OCI-M2 (cell line): Measurements from ENCODE around the gene PLCG2.

Source experiments
- DNase-seq: peaks from one replicate; lab custom pipeline; 2025; ENCODE audit not compliant: unreplicated experiment; lab: John Stamatoyannopoulos, UW

The PLCG2 gene

DNA sequence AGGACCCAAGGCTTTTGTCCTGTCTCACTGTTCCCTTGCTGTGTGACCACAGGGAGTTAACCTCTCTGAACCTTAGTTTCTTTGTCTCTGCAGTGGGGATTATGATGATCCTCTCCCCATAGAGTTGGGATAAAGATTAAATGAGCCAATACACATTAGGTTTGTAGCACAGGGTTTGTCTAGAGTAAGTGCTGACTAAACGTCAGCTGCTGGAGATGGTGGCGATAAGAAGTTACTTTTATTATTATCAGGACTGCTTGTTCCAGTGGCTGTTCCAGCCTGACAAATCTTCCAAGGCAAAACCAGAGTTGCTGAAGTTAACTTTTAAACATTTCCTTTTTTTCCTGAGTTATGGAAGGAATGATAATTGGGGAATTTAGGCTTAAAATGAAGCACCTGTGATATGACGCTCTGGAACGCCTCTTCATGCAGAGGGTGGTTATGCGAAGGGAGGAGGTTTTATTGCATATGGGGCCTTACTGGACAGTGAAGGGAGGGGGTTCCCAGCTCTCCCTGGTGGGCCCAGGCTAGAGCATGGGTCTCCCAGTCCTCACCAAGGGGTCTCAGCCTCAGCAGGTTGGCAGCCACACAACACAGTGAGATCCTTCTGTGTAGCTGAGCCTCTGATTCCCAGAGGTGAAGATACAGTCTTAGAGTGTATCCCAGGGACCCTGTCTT lies 35.8 kb downstream of the PLCG2 start:
- no peak for DNase-seq

DNA sequence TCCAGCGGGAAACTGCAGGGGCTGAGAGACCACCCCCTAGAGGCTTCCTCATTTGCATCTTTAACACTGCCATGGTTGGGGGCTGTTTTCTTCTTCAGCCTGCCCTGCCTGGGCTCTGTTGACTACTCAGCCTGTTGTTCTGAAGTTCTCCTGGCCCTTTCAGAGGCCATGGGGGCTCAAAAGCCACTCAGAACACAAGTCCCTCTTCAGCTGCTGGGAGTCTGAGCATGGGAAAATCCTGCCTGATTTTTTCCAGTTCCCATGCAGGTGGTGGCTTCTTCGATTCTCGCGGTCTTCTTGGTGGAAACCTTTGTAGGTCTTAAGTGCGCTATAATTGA lies 36.3 kb downstream of the PLCG2 start:
- DNase-seq = no peak

DNA sequence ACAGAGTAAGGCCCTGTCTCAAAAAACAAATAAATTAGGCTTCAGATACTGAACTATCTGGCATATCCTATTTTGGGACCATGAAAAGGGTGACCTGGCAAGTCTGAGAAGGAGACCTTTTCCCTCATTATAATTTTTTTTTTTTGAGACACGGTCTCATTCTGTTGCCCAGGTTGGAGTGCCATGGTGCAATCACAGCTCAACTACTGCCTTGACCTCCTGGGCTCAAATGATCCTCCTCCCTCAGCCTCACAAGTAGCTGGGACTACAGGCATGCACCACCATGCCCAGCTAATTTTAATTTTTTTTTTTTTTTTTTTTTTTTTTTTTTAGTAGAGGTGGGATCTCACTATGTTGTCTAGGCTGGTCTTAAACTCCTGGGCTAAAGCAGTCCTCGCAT lies 37.3 kb downstream of the PLCG2 start:
- DNase-seq = no peak

DNA sequence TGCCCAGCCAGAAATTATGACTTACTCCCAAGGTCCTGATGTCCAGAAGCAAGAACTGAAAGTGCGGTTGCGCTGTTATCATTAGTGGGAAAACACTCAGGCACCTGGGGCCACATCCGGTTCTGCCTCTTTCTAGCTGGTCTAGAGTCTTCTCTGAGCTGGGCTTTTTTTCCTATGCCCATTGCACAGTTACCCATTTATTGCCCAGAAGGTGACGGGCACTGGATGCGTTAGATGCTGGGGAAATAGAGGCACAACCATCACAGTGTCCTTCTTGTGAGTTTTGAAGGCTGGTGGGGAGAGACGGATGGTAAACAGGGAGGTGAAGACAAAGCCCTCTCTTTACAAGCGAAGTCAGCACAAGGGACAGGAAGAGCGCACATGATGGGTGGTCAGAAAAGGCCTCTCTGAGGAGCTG lies 37.7 kb downstream of the PLCG2 start:
- no peak for DNase-seq

DNA sequence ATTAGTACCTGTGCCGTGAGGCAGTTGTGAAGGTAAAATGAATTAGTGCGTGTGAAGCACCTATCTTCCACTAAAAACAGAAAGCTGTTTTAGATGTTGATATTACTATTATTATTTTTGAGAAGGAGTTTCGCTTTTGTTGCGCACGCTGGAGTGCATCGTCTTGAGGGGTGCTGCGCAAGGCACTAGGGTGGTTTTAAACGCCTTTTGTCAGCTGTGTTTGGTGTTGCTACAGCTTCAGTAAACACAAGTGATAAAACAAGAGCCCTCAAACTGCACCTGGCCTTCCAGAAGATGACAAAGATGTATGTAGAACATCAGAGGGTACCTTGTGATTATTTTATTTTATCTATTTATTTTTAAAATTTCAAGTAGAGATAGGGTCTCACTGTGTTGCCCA lies 38.2 kb downstream of the PLCG2 start:
- no peak for DNase-seq

DNA sequence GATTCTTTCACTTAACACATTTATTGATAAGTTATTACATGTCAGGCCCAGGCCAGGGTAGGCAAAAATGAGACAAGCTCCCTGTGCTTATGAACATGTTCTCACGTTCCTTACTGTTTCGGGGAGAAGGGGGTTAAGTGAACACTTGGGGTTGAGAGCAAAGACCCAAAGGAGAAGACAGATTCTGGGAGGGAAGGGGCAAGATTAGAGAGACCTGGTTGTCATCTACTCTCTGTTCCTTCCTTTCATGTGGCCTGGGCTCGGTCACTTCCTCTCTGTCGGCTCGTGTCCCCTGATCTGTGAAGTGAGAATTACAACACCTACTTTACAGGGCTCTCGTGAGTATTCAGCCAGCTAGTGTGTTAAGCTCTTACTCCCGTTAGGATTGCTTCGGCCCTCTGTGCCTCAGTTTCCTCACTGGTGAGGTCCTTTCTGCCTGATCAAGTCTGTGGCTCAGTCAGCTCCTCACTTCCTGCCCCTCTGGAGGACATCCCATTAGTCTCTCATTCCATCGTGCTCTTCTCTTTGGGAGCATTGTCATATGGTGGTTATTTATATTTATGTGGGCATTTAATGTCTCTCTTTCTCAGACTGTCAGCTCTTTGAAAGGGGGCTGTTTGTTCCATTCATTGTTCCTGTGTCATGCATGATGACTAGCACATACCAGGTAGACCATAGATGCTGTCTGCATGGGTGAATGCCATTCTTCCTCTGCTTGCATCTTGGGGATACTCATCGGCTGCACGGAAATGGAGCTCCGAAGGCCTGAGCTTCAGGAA lies 38.9 kb downstream of the PLCG2 start:
- DNase-seq = no peak

DNA sequence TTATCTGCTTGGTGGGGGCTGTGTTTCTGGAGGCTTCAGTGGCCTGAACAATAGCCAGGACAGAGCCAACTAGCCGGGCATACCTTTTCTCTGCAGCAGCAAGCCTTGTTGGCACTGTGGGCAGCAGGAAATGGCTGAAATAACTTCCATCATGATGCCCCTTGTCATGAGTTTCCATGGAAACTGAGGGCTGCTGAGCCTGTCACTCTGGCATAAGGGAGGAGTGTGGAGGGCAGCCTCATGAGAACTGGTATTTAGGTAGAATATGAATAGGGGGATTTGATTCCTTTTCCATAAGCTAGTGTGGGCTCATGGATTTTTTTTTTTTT lies 39.4 kb downstream of the PLCG2 start:
- no peak for DNase-seq

DNA sequence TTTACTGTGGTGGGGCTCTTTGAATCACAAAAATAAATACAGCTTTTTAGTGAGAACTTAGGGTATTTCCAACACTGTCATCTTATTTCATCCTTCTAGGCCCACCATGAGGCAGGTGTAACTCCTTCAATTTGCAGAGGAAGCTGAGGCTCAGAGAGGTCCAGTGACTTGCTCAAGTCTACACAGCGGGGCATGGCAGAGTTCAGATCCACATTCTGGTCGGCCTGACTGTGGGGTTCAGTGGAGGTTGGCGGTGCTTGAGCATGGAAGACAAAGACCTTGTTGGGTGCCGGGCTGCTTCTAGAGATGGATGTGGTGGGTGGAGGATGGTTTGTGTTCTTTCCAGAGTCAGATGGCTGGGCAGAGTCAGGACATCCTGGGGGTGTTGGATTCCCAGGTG lies 39.8 kb downstream of the PLCG2 start:
- no peak for DNase-seq

DNA sequence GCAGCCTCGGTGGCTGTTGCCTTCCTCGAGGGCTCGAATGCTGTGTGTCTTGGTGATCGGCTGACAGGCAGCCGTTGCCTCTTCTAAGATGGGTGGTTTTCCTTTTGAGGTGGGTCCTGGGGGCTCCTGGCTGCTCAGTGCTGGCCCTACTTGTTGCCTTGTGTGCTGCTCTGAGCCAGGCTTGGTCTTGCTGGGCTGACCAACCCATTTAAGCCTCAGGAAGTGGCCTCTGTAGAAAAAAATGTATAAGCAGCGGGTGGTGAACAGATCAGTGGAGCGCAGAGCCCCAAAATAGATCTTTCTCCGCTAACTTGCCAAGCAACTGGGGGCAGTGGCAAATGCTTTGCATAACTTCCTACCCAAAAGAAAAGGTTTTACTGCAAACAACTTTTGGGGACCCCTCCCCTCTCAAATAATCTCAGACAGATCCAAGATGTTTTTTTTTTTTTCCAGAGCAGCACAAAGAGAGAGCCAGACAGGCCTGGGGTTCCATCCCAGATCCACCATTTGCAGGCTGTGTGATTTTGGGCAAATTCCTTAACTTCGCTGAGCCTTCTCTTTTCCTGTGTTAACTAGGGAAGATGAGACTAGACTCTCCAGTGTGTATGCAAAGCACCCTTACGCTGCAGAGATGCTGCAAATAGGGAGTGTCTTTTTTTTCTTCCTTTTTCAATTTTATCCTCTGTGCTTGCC lies 42.5 kb downstream of the PLCG2 start:
- DNase-seq = no peak

DNA sequence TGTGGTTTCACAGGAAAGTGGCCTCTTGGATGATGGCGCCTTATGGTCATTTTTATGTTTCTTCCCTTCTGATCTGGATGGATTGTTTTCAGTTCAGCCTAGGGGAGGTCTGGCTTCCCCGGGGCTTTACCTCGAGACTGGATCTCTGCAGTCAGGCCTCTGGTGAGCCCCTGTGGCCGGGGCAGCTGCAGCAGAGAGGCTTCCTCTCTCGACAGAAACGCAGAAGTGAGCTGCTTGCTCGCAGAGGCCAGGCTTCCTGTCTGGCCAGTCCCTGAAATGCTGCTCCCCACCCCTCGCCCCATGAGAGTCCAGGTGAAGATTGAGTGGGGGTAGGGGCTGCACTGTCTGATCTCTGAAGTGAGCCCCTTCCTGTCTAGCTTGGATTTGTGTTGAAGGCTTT lies 44.0 kb downstream of the PLCG2 start:
- no peak for DNase-seq

DNA sequence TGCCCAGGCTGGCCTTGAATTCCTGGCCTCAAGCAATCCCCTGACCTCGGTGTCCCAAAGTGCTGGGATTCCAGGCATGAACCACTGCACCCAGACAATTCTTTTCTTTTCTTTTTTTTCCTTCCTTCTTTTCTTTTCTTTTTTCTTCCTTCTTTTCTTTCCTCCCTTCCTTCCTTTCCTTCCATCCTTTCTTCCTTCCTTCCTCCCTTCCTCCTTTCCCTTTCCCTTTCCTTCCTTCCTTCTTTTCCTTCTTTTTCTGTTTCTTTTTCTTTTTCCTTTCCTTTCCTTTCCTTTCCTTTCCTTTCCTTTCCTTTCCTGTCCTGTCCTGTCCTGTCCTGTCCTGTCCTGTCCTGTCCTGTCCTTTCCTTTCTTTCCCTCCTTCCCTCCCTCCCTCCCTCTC lies 44.6 kb downstream of the PLCG2 start:
- no peak for DNase-seq

DNA sequence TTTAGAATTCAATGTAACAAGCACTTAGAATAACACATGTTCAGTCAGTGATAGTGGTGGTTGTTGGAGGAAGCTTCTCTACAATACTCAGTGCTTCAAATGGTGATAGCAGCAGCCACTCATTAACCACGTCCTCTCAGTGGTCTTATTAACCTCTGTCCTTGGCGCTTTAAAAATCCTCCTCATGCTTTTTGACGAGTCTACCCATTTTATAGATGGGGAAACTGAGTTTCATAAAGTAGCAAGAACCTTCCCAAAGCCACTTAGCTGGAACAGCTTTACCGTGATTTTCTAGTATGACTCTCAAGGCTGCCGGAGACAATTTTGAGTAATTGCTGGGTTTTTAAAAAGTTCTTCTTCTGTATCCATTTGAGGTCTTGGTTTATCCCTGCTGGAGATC lies 47.4 kb downstream of the PLCG2 start:
- no peak for DNase-seq

DNA sequence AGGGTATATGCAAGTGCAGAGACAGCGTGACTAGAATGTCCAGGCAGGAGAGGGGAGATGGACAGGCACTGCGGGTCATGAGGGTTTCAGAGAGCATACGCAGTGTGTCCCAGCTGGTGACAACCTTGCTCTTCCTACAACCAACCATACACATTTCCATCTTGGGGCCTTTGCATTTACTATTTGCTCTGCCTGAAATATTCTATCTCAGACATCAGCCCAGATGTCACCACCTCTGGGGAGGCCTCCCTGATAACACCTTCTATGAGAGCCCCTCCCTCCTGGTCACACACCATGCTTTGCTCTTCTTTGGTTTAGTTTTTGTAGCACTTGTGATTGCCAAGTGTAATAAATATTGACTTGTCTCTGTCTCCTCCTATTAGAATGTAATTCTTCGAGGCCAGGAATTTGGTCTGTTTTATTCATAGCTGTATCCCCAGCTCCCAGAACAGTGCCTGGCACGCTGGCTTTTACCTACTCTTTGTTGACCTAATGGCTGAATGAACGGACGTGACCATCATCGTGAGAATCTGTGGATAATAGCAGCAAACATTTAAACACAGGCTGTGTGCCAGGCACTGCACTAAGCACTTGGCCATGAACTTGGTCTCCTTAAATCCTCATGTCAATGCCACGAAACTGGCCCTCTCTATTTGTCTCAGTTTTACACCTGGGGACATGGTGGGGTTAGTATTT lies 51.9 kb downstream of the PLCG2 start:
- DNase-seq = no peak

DNA sequence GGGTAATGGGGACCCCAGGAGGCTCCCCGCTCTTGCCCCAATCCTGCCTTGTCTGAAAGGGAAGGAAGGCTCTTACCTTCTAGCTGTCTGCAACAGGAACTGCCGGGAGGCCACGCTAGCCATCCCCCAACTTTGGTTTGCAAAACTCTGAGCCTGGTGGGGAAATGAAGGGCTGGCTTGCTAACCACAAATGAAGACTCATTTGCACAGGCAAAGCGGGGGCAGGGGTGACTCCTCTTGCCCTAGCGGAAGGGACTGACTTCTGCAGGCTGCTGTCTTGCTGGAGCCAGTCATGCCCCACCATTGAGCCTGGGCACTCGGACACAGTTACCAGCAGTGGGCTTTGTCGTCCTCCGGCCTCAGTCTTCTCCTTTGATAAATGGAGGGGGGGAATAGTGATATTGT lies 52.6 kb downstream of the PLCG2 start:
- no peak for DNase-seq

DNA sequence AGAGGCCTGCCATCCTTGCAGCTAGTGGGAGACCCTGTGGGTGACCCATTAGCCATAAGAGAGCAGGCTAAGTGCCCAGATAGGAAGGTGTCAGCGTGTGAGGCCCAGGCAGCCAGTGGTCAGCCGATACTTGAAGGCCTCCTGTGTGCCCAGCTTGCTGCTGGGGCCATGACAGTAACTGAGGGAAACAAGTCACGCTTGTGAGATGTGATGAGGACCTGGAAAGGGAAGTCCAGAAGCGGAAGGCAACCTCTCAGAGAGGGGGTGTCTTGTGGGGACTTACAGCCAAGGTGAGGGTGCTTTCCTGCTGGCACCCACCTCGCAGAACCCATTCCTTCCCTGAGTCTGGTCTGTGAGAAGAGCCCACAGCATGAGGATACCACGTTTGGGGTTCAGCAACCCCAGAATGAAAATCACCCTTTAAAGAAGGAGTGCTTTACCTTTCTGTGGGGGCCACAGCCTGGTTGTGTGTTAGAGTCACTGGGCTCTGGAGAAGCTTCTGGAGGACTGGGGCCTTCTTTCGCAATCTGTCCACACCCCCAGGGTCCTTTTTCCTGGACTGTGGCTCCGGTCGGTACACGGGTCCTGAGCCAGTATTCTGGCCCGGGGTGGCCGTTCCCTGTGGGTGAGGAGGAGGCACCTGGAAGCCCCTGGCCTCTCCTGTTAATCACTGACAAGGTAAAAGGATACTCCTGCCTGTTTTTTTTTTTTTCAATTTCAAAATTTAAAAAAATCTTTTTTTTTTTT lies 53.9 kb downstream of the PLCG2 start:
- DNase-seq = no peak

DNA sequence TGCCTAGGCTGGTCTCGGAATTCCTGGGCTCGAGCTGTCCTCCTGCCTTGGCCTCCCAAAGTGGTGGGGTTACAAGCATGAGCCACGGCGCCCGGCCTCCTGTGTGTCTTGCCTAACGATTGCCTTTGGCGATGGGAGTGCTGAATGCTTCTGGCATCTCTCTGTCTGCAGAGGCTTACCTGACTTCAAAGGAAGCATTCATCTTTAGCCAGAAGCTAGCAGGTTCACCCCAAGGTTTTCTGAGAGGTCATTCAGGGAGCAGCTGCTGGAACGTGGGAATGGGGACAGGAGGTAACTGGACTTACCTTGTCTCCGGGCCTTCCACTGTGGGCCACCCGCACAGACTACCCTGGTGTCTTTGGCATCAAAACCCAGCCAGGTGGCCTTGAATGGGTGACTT lies 54.7 kb downstream of the PLCG2 start:
- no peak for DNase-seq

DNA sequence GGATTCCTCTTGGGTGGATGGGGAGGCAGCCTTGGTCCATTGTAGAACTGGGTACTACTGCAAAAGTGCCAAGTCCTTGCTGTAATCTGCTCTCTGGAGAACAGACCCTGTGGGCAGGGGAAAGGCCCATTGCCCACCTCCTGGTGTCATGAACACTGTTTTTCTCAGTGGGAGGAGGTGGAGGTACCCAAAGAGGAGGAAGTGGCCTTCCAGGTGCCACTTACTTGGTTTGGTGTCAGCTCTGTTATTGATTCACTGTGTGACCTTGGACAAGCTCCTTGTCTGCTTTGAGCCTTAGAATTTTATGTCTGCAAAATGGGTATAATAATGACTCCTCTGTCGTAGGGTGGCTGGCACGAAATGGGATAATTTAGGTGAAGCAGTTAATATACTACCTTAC lies 55.8 kb downstream of the PLCG2 start:
- DNase-seq = no peak

DNA sequence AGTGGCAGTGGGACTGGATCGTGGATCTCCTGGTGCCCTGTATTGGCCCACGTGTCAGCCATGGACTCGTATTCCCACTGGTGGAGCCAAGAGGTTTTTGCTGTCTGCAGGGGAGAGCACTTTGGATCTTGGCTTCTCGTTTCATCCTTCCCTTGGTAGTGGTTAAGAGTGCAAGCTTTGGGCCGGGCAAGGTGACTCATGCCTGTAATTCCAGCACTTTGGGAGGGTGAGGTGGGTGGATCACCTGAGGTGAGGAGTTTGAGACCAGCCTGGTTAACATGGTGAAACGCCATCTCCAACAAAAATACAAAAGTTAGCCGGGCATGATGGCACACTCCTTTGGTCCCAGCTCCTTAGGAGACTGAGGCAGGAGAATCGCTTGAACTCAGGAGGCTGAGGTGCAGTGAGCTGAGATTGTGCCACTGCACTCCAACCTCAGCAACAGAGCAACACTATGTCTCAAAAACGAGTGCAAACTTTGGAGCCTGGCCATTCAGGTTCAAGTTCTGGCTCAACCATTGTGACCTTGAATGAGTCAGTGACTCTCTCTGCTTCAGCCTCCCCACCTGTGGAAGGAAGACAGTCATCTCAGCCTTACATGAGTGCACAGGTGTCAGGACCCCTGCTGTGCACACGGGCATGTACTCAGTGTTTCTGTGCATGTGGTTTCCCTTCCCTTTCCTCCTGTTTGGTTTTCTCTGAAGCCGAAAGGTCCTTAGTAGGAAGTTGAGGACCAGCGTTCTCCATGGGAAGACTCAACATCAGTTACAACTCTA lies 57.4 kb downstream of the PLCG2 start:
- no peak for DNase-seq

DNA sequence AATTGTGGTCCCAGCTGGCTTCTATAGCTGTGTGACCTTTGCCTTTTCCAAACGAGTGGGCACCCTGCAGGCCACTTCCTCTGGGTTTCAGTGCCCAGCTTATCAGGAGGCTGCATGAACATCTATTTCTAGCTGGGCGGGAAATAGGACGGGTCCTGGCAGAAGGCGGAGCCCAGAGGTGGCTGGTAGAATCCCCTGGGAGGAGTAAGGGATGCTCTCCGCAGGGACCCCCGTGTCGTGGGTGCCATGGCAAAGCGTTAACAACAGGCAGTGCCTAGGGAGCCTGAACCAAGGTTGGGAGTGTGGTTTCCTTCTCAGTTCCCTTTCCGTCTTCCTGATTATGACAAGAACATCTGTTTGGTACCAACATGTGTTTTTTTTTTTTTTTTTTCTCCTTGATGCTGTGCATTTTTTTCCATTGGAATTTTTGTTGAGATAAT lies 58.2 kb downstream of the PLCG2 start:
- no peak for DNase-seq

DNA sequence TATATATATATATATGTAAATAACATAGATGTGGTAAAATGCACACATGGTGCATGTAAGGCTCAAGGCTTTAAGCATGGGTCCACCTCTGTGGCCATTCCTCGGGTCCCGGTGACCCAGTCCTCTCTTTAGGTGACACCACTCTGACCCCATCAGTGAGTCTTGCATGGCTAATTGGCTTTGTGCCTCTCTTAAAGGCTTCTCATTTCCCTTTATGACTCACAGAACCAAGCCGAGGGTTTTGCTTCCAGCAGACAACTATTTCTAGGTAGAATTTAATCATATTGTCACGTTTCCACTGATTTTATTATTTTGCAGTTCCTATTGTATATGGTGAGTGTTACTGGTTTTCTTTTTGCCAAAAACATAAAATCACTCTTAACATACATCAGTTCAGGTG lies 59.7 kb downstream of the PLCG2 start:
- no peak for DNase-seq
